GM23338 (cell line): ENCODE measurements around the gene REPIN1. TPM values are rescaled to one million over a fixed set of nuclear protein-coding genes. Genes with fewer than 3 reads are reported as not detected.

ENCODE experiments used
- ATAC-seq: fragments of 200-7000 bp; cut with Tn5 transposase; 3 replicates; pipeline ENCODE4 v1.9.1; 2020
- DNase-seq: peaks from one replicate; pipeline ENCODE4 v3.0.0-alpha.2; 2015; ENCODE audit warnings: low spot score
- H2AFZ ChIP-seq: fragments of 200-600 bp; sonication (generic); 2 replicates; pipeline ENCODE4 v1.8.0; 2016; ENCODE audit warnings: antibody characterized with exemption, mild to moderate bottlenecking, moderate library complexity
- H3F3A ChIP-seq: fragments of 200-600 bp; sonication (generic); replicated peaks from 2 replicates; pipeline ENCODE4 v1.8.0; 2017; ENCODE audit warnings: antibody characterized with exemption, mixed run types, low read depth
- H3K27ac ChIP-seq: fragments of 200-600 bp; sonication (generic); 2 replicates; pipeline ENCODE4 v1.6.1; 2016; ENCODE audit warnings: low read depth
- H3K27me3 ChIP-seq: fragments of 200-600 bp; sonication (generic); 2 replicates; pipeline ENCODE4 v1.8.0; 2016; ENCODE audit warnings: mild to moderate bottlenecking, mixed run types, moderate library complexity; ENCODE audit not compliant: insufficient read depth
- H3K36me3 ChIP-seq: fragments of 200-600 bp; sonication (generic); 2 replicates; pipeline ENCODE4 v1.8.0; 2016; ENCODE audit warnings: mild to moderate bottlenecking; ENCODE audit not compliant: insufficient read depth
- H3K4me1 ChIP-seq: fragments of 200-600 bp; sonication (generic); 2 replicates; pipeline ENCODE4 v1.8.0; 2016; ENCODE audit warnings: mild to moderate bottlenecking, moderate library complexity; ENCODE audit not compliant: insufficient read depth
- H3K4me2 ChIP-seq: fragments of 200-600 bp; sonication (generic); 2 replicates; pipeline ENCODE4 v1.7.1; 2017; ENCODE audit warnings: mixed run types
- H3K4me3 ChIP-seq: fragments of 200-600 bp; sonication (generic); 2 replicates; pipeline ENCODE4 v1.6.1; 2016; ENCODE audit warnings: mixed run types
- H3K79me2 ChIP-seq: fragments of 200-600 bp; sonication (generic); replicated peaks from 2 replicates; pipeline ENCODE4 v1.8.0; 2017; ENCODE audit warnings: mild to moderate bottlenecking; ENCODE audit not compliant: insufficient read depth
- H3K9me2 ChIP-seq: fragments of 200-600 bp; sonication (generic); 2 replicates; pipeline ENCODE4 v1.8.0; 2017; ENCODE audit not compliant: insufficient read depth
- H4K20me1 ChIP-seq: fragments of 200-600 bp; sonication (generic); replicated peaks from 2 replicates; pipeline ENCODE4 v1.8.0; 2017; ENCODE audit warnings: mild to moderate bottlenecking; ENCODE audit not compliant: insufficient read depth
- H3K27ac Mint-ChIP-seq: 2 replicates; pipeline ENCODE4 v1.8.0; 2020; ENCODE audit warnings: inconsistent platforms, mild to moderate bottlenecking, moderate library complexity, mixed read lengths
- H3K27me3 Mint-ChIP-seq: 3 replicates; pipeline ENCODE4 v1.8.0; 2022; ENCODE audit warnings: low read depth, mild to moderate bottlenecking, moderate library complexity, mixed read lengths, inconsistent platforms; ENCODE audit not compliant: insufficient read depth, poor library complexity
- H3K36me3 Mint-ChIP-seq: 3 replicates; pipeline ENCODE4 v1.8.0; 2021; ENCODE audit warnings: low read depth, mild to moderate bottlenecking, inconsistent platforms, moderate library complexity, mixed read lengths
- H3K4me1 Mint-ChIP-seq: 3 replicates; pipeline ENCODE4 v1.8.0; 2020; ENCODE audit warnings: mild to moderate bottlenecking, inconsistent platforms, mixed read lengths
- H3K4me3 Mint-ChIP-seq: 3 replicates; pipeline ENCODE4 v1.8.0; 2021; ENCODE audit warnings: moderate library complexity, mild to moderate bottlenecking, inconsistent platforms, mixed read lengths
- H3K9me3 Mint-ChIP-seq: 3 replicates; pipeline ENCODE4 v1.8.0; 2020; ENCODE audit warnings: moderate library complexity, mild to moderate bottlenecking, inconsistent platforms, mixed read lengths
- CREB1 ChIP-seq: fragments of 250-450 bp; sonication (Bioruptor Pico); IDR thresholded peaks from 2 replicates; pipeline ENCODE4 v1.5.0; 2020; ENCODE audit warnings: low read depth, mild to moderate bottlenecking, moderate library complexity
- CTCF ChIP-seq, 2 experiments: fragments of 200-600 bp in 1 of 2; sonication (generic) in 1 of 2; conservative IDR thresholded peaks; 2 replicates each; pipeline versions ENCODE4 v1.5.1 to v1.6.1; 2016 to 2017; ENCODE audit warnings: antibody characterized with exemption in 2 of 2, low read depth in 2 of 2, mild to moderate bottlenecking in 2 of 2, moderate library complexity in 1 of 2
- ETS1 ChIP-seq: IDR thresholded peaks from 2 replicates; pipeline ENCODE4 v1.6.1; 2016; ENCODE audit warnings: antibody characterized with exemption
- EZH2 ChIP-seq: fragments of 200-600 bp; sonication (generic); IDR thresholded peaks from one replicate; pipeline ENCODE4 v1.8.0; 2017; ENCODE audit warnings: antibody characterized with exemption, mild to moderate bottlenecking, low read depth; ENCODE audit not compliant: unreplicated experiment
- EZH2phosphoT487 ChIP-seq: fragments of 200-600 bp; sonication (generic); IDR thresholded peaks from one replicate; pipeline ENCODE4 v1.8.1; 2018; ENCODE audit warnings: antibody characterized with exemption; ENCODE audit not compliant: unreplicated experiment
- JUNB ChIP-seq: IDR thresholded peaks from one replicate; pipeline ENCODE4 v1.6.1; 2016; ENCODE audit warnings: antibody characterized with exemption; ENCODE audit not compliant: unreplicated experiment
- NANOG ChIP-seq: IDR thresholded peaks from 2 replicates; pipeline ENCODE4 v1.6.1; 2016; ENCODE audit warnings: antibody characterized with exemption, borderline replicate concordance
- POLR2AphosphoS5 ChIP-seq: IDR thresholded peaks from 2 replicates; pipeline ENCODE4 v1.6.1; 2016; ENCODE audit warnings: antibody characterized with exemption, low read depth
- REST ChIP-seq: IDR thresholded peaks from one replicate; pipeline ENCODE4 v1.6.1; 2018; ENCODE audit warnings: antibody characterized with exemption; ENCODE audit not compliant: unreplicated experiment
- STAT1 ChIP-seq: IDR thresholded peaks from one replicate; pipeline ENCODE4 v1.6.1; 2016; ENCODE audit warnings: antibody characterized with exemption; ENCODE audit not compliant: unreplicated experiment
- ZNF114 ChIP-seq: fragments of 250-450 bp; sonication (Bioruptor Pico); IDR thresholded peaks from 2 replicates; pipeline ENCODE4 v1.5.0; 2020; ENCODE audit warnings: mild to moderate bottlenecking, moderate library complexity
- ZNF331 ChIP-seq: fragments of 250-450 bp; sonication (Bioruptor Pico); IDR thresholded peaks from 2 replicates; pipeline ENCODE4 v1.5.0; 2020; ENCODE audit warnings: low read depth, mild to moderate bottlenecking, moderate library complexity
- ZNF462 ChIP-seq: fragments of 250-450 bp; sonication (Bioruptor Pico); IDR thresholded peaks from 2 replicates; pipeline ENCODE4 v1.5.0; 2020; ENCODE audit warnings: mild to moderate bottlenecking, moderate library complexity
- polyA plus RNA-seq: library from polyadenylated mRNA; unstranded; fragments of >200 nt; fragmentation: Nextera tagmentation; extraction: Ambion mirVana; gene quantifications from 2 replicates; pipeline ENCODE4 v1.2.1, GENCODE V29; 2016
- total RNA-seq: library from RNA; depleted of rRNA; stranded (reverse); fragments of >200 nt; shearing (Covaris generic); gene quantifications from 2 replicates; pipeline ENCODE4 v1.2.3, GENCODE V29; 2014

The REPIN1 gene
- total and polyA plus RNA-seq, 2 experiments from 2014 or later = 29.8 to 156 TPM

GRCh38 chr7:150374026-150374425, 5.4 kb downstream of the REPIN1 start:
- Mint-ChIP-seq H3K4me3 (no peak overlapping the region), H3K36me3 (peaks cover 56% of the 10 kb centered on the region), H3K4me1 (peaks cover 69% of the 10 kb centered on the region), H3K27ac (peak overlapping the region; percentile 20), H3K9me3 (no peaks in the 10 kb centered on the region), H3K27me3 (peaks cover 30% of the 10 kb centered on the region)
- H3K4me2 ChIP-seq = peak overlapping the region; percentile 51; the same call in 1 of the 2 replicates
- H4K20me1 ChIP-seq = peaks cover 5% of the 10 kb centered on the region
- TF ChIP-seq JUNB (no peak), POLR2AphosphoS5 (no peak), NANOG (no peak), REST (no peak), ZNF331 (CRISPR knock-in tag) (no peak), CTCF (conservative IDR thresholded peaks at IDR 0.05; ENCODE audit: low read depth in 2 of 2) (no peak), EZH2phosphoT487 (no peak), CREB1 (no peak), STAT1 (no peak), ETS1 (no peak), ZNF114 (CRISPR knock-in tag) (no peak), EZH2 (no peak), ZNF462 (CRISPR knock-in tag) (no peak)
- DNase-seq (no peak), ATAC-seq (no peak)
- no peak overlapping the region for H3K4me3 ChIP-seq
- peaks cover 50% of the 10 kb centered on the region for H3K4me1 ChIP-seq
- H3K9me2 ChIP-seq = no peaks in the 10 kb centered on the region
- no peak overlapping the region for H2AFZ ChIP-seq
- no peaks in the 10 kb centered on the region for H3K27me3 ChIP-seq
- peaks cover 43% of the 10 kb centered on the region for H3F3A ChIP-seq
- H3K79me2 ChIP-seq = peaks cover 39% of the 10 kb centered on the region
- H3K27ac ChIP-seq = peak overlapping the region; percentile 97; the same call in 1 of the 2 replicates
- 0 out of 2 replicates have a peak, but pooled peaks cover 3% of the 10 kb centered on the region for H3K36me3 ChIP-seq
